ENCODE measurements around the gene RAB1A. TPM values are rescaled to one million over a fixed set of nuclear protein-coding genes. Genes with fewer than 3 reads are reported as not detected.
A peak's percentile ranks its signal among the peaks of the same experiment; 100 is the strongest.

The RAB1A gene
- total RNA-seq, 4 donors from 2014 or later = 67.7 to 89.4 (median 79.5) TPM

DNA sequence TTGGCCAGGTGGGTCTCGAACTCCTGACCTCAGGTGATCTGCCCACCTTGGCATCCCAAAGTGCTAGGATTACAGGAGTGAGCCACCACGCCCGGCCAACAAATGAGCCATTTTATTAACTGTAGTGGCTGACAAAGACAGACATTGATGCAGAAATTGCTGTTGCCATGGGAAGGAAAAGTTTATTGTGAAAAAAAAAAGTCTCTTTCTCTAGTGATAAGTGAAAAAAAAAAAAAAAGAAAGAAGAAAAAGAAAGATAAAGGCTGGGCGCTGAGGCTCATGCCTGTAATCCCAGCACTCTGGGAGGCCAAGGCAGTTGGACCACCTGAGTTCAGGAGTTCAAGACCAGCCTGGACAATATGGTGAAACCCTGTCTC is 39.8 kb upstream of the RAB1A start:
- Histone ChIP-seq H3K4me1 (peaks cover 0 to 5% (median 0%) of the 10 kb centered on the region in 3 donors), H3K4me3 (no peak overlapping the region), H3K27me3 (no peaks in the 10 kb centered on the region), H3K27ac (no peak overlapping the region), H3K9me3 (no peaks in the 10 kb centered on the region), H3K36me3 (no peaks in the 10 kb centered on the region)
- TF ChIP-seq POLR2A (IDR thresholded peaks at IDR 0.05) (no peak), EP300 (IDR thresholded peaks at IDR 0.05) (no peak)
- TF ChIP-seq, protein P1, sequence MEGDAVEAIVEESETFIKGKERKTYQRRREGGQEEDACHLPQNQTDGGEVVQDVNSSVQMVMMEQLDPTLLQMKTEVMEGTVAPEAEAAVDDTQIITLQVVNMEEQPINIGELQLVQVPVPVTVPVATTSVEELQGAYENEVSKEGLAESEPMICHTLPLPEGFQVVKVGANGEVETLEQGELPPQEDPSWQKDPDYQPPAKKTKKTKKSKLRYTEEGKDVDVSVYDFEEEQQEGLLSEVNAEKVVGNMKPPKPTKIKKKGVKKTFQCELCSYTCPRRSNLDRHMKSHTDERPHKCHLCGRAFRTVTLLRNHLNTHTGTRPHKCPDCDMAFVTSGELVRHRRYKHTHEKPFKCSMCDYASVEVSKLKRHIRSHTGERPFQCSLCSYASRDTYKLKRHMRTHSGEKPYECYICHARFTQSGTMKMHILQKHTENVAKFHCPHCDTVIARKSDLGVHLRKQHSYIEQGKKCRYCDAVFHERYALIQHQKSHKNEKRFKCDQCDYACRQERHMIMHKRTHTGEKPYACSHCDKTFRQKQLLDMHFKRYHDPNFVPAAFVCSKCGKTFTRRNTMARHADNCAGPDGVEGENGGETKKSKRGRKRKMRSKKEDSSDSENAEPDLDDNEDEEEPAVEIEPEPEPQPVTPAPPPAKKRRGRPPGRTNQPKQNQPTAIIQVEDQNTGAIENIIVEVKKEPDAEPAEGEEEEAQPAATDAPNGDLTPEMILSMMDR (IDR thresholded peaks at IDR 0.05) = no peak
- 83% methylated on average over 1 of the region's 4 CpGs; no CpG with 5 or more reads in 1 of the 2 donors for WGBS, 2 donors (ENCODE audit: low coverage in 1 of 2)
- no peak for ATAC-seq

DNA sequence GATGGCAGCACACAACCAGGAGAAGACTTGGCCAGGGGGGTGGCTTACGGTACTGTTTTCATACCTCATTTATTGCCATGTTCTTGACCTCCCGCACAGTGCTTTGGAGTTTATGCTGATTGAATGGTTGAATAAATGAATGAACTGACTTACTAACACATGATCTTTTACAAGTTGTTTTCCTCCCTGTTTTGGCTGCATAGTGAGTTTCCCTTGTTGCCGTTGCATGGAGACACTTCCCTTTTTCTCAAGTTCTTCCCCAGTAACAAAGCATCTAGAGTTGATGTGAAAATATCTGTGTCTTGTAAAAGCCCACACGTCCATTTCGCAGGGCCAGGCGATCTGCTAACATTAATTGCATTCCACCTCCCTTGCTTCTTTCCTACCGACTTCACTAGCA is 35.7 kb upstream of the RAB1A start:
- Histone ChIP-seq H3K27me3 (no peaks in the 10 kb centered on the region), H3K4me1 (peaks cover 0 to 21% (median 3%) of the 10 kb centered on the region in 3 donors), H3K27ac (peak overlapping the region in 3 of 4 donors; percentile 21 to 66 (median 57)), H3K36me3 (no peaks in the 10 kb centered on the region), H3K9me3 (no peaks in the 10 kb centered on the region), H3K4me3 (no peak overlapping the region)
- ATAC-seq = no peak
- 73 to 84% methylated on average over 7 of the region's 7 CpGs for WGBS, 2 donors (ENCODE audit: low coverage in 1 of 2)
- TF ChIP-seq POLR2A (IDR thresholded peaks at IDR 0.05) (no peak), EP300 (IDR thresholded peaks at IDR 0.05) (no peak), POLR2AphosphoS5 (IDR thresholded peaks at IDR 0.05) (no peak)
- TF ChIP-seq, protein P1 (IDR thresholded peaks at IDR 0.05) = no peak

DNA sequence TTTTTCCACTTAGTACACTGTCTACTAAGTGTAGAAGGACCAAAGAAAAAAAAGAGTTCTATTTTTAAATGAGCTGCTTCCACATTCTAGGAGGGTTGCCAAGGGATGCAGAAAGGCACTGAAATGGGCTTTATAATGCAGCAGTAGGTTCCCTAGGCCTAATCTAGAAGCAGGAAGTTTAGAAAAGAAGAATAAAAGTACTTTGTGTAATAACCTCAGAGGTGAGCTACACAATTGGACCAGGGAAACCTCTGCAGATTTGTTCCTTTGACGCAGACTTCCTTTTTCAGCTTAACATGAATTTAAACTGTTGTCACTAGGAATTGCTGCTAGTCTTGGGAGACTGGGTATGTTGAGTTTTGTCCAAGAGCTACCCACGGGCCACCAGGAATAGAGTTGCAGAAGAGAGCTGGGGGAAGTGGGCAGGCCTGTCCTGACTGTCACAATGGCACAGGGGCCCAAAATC is 34.6 kb upstream of the RAB1A start:
- peak overlapping the region in 3 of 4 donors; percentile 21 to 66 (median 57) for H3K27ac ChIP-seq
- TF ChIP-seq EP300 (IDR thresholded peaks at IDR 0.05) = no peak
- TF ChIP-seq, protein P1 (IDR thresholded peaks at IDR 0.05) = no peak
- no peak overlapping the region for H3K4me3 ChIP-seq
- 50 to 60% methylated on average over 2 of the region's 2 CpGs for WGBS, 2 donors (ENCODE audit: low coverage in 1 of 2)
- H3K4me1 ChIP-seq = peaks cover 0 to 21% (median 3%) of the 10 kb centered on the region in 3 donors
- no peaks in the 10 kb centered on the region for H3K36me3 ChIP-seq
- no peaks in the 10 kb centered on the region for H3K9me3 ChIP-seq
- ATAC-seq = peak; percentile 69
- H3K27me3 ChIP-seq = no peaks in the 10 kb centered on the region

DNA sequence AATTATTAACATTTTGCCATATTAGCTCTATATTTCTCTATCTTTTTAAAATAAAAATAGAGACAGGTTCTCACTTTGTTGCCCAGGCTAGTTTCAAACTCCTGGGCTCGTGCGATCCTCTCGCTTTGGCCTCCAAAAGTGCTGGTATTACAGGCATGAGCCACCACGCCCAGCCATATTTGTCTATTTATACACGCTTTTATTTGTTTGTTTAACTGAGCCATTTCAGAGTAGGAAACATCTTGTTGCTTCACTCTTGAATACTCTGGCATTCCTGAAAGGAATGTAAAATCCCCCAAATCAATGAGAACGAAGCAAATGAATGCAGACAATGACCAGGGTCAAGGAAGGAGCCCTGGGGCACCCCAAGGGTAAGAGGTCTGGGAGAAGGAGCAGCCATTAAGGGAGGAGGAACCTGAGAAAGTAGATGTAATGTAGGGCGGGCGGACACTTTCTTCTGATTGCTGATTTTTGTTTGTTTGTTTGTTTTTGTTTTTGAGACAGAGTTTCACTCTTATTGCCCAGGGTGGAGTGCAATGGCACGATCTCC is 31.7 kb upstream of the RAB1A start:
- no peak for ATAC-seq
- Histone ChIP-seq H3K4me3 (no peak overlapping the region), H3K27ac (no peak overlapping the region), H3K9me3 (no peaks in the 10 kb centered on the region), H3K36me3 (no peaks in the 10 kb centered on the region), H3K27me3 (no peaks in the 10 kb centered on the region), H3K4me1 (peaks cover 0 to 21% (median 3%) of the 10 kb centered on the region in 3 donors)
- 91 to 93% methylated on average over 3 to 8 of the region's 9 CpGs for WGBS, 2 donors (ENCODE audit: low coverage in 1 of 2)
- TF ChIP-seq, protein P1 (IDR thresholded peaks at IDR 0.05) = no peak
- no peak for TF ChIP-seq POLR2A (IDR thresholded peaks at IDR 0.05)
- TF ChIP-seq EP300 (IDR thresholded peaks at IDR 0.05) = no peak
- TF ChIP-seq POLR2AphosphoS5 (IDR thresholded peaks at IDR 0.05) = no peak

DNA sequence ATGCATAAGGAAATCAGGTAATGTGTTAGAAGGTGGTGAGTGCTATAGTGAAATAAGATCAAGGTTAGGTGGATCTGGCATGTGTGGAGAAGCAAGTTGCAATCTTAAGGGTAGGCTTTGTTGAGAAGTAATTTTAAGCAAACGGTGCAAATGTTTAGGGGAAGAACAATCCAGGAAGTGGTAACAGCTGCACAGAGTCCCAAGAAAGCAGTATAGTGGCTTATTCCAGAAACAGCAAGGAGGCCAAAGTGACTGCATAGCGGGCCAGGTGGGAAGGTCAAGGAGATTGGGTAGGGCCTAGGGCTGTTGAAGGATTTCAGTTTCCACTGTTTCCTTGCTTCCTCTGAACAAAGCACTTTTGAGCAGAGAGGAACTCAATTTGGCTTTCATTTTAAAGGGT is 30.0 kb upstream of the RAB1A start:
- 58 to 65% methylated on average over 2 of the region's 2 CpGs for WGBS, 2 donors (ENCODE audit: low coverage in 1 of 2)
- Histone ChIP-seq H3K36me3 (no peaks in the 10 kb centered on the region), H3K4me3 (no peak overlapping the region), H3K27me3 (no peaks in the 10 kb centered on the region), H3K9me3 (no peaks in the 10 kb centered on the region), H3K27ac (no peak overlapping the region), H3K4me1 (peaks cover 0 to 18% (median 3%) of the 10 kb centered on the region in 3 donors)
- ATAC-seq = no peak
- TF ChIP-seq POLR2A (IDR thresholded peaks at IDR 0.05) = no peak
- no peak for TF ChIP-seq POLR2AphosphoS5 (IDR thresholded peaks at IDR 0.05)
- TF ChIP-seq EP300 (IDR thresholded peaks at IDR 0.05) = no peak
- TF ChIP-seq, protein P1 (IDR thresholded peaks at IDR 0.05) = no peak

Measured in gastroesophageal sphincter (tissue), 4 donors.